Pancreas (tissue), 10 donors: ENCODE data around the gene SPATA13. TPM values are rescaled to one million over a fixed set of nuclear protein-coding genes. Genes with fewer than 3 reads are reported as not detected.
A peak's percentile ranks its signal among the peaks of the same experiment; 100 is the strongest.
"Not testable (repeated sequence)": the region's sequence is repeated elsewhere in the genome, so short reads cannot be mapped to it uniquely, and the experiment has no call there.

Experiments
- ATAC-seq, 4 donors: fragments of 200-7000 bp; cut with Tn5 transposase; one replicate each; pipeline versions ENCODE4 v1.8.0 to v1.9.1; 2020; ENCODE audit warnings: mild to moderate bottlenecking in 4 of 4, moderate library complexity in 4 of 4
- DNase-seq, 6 donors: peaks; one replicate each; pipeline ENCODE4 v3.0.0-alpha.2; 2020
- FAIRE-seq: peaks from 2 replicates; lab custom pipeline; 2012; peaks lifted over from hg19 to GRCh38; lab: Jason Lieb, UNC
- H3K27ac ChIP-seq, 4 donors: fragments of 200-600 bp; sonication (generic); 1 replicate in 3 of 4; 2 replicates in 1 of 4; pipeline versions ENCODE4 v1.5.0 to v1.8.0; 2020
- H3K27me3 ChIP-seq, 4 donors: fragments of 200-600 bp; one replicate each; pipeline ENCODE4 v1.8.0; 2021
- H3K36me3 ChIP-seq, 3 donors: fragments of 200-600 bp; sonication (generic) in 1 of 3; one replicate each; pipeline versions ENCODE4 v1.5.0 to v1.8.0; 2020 to 2021
- H3K4me1 ChIP-seq, 3 donors: fragments of 200-600 bp; one replicate each; pipeline ENCODE4 v1.8.0; 2021
- H3K4me3 ChIP-seq, 4 donors: fragments of 200-600 bp; sonication (generic) in 2 of 4; one replicate each; pipeline versions ENCODE4 v1.5.0 to v1.8.0; 2020 to 2021
- H3K9me3 ChIP-seq, 4 donors: fragments of 200-600 bp; one replicate each; pipeline ENCODE4 v1.8.0; 2021
- WGBS, 2 donors: extraction: QIAGEN DNeasy Blood & Tissue Kit; methylation state at CpG; one replicate each; pipeline ENCODE4 v1.1.7; 2013; 5-methylcytosine and 5-hydroxymethylcytosine counted together
- intact Hi-C, 3 donors: fragments of 100-400 bp; cut with DNase I; formaldehyde crosslinking; loops; one replicate each; pipeline versions ENCODE4 v1.11.1 to v1.14.2; 2022
- polyA plus RNA-seq, 2 donors: library from polyadenylated mRNA; stranded (reverse); fragments of 200-250 nt; gene quantifications; one replicate each; pipeline ENCODE4 v1.2.3, GENCODE V29; 2013
- total RNA-seq, 6 donors: library from RNA; stranded (reverse); fragmentation: NEBNext Ultra II Directional in 4 of 6; extraction: Animal tissue kit (Norgen Biotek cat#: 25700) in 4 of 6; gene quantifications; one replicate each; pipeline versions ENCODE4 v1.2.1 to v1.2.4, GENCODE V29; 2021 to 2023
- TF ChIP-seq, protein P1 (sequence below), 4 donors: fragments of 200-600 bp; sonication (generic) in 3 of 4; IDR thresholded peaks; one replicate each; pipeline versions ENCODE4 v1.5.0 to v1.8.0; 2021; ENCODE audit warnings: antibody characterized with exemption in 4 of 4
- donor health status: healthy with polysubstance abuse.
- donor health status: DM: no; HTN: no; CAD: no; lungs with moderate emphysema.
- donor health status: DM: no; HTN: no; CAD: no.
- donor health status: control.
- donor health status: control.
- donor health status: Bipolar disorder and iron deficiency.
- donor health status: DM: yes; HTN: yes; CAD: no.
- donor health status: DM: no; HTN: no; CAD: no.
- donor health status: DM: no; HTN: no; CAD: no.
- donor health status: DM: yes; HTN: yes; CAD: no.

The SPATA13 gene
- total and polyA plus RNA-seq, 8 donors, result 38.1 to 71.2 (median 53.9) TPM

- Histone ChIP-seq H3K36me3 (no peaks in the 10 kb centered on the region), H3K27me3 (no peaks in the 10 kb centered on the region), H3K9me3 (no peaks in the 10 kb centered on the region), H3K4me3 (no peak overlapping the region), H3K27ac (peak overlapping the region in 2 of 4 donors; percentile 0 to 38), H3K4me1 (peaks cover 5 to 11% (median 10%) of the 10 kb centered on the region in 3 donors)
- 33 to 38% methylated on average over 11 of the region's 11 CpGs for WGBS, 2 donors
- DNase-seq (no peak), FAIRE-seq (no peak), ATAC-seq (peak in 3 of 4 donors; percentile 53 to 72 (median 62))
- intact Hi-C loops, result no loop called here
- TF ChIP-seq, protein P1, sequence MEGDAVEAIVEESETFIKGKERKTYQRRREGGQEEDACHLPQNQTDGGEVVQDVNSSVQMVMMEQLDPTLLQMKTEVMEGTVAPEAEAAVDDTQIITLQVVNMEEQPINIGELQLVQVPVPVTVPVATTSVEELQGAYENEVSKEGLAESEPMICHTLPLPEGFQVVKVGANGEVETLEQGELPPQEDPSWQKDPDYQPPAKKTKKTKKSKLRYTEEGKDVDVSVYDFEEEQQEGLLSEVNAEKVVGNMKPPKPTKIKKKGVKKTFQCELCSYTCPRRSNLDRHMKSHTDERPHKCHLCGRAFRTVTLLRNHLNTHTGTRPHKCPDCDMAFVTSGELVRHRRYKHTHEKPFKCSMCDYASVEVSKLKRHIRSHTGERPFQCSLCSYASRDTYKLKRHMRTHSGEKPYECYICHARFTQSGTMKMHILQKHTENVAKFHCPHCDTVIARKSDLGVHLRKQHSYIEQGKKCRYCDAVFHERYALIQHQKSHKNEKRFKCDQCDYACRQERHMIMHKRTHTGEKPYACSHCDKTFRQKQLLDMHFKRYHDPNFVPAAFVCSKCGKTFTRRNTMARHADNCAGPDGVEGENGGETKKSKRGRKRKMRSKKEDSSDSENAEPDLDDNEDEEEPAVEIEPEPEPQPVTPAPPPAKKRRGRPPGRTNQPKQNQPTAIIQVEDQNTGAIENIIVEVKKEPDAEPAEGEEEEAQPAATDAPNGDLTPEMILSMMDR (IDR thresholded peaks at IDR 0.05), result no peak
These were observed 40.7 kb upstream of the SPATA13 start for GRCh38 chr13:24119626-24120508.

GRCh38 chr13:24122045-24122444, 38.5 kb upstream of the SPATA13 start:
- peaks cover 5 to 11% (median 10%) of the 10 kb centered on the region in 3 donors for H3K4me1 ChIP-seq
- ATAC-seq, FAIRE-seq, H3K4me3 ChIP-seq, H3K27me3 ChIP-seq, H3K27ac ChIP-seq, intact Hi-C loops, H3K9me3 ChIP-seq, DNase-seq, H3K36me3 ChIP-seq: not testable (repeated sequence)
- WGBS, 2 donors, result 86 to 87% methylated on average over 4 of the region's 4 CpGs

DNA sequence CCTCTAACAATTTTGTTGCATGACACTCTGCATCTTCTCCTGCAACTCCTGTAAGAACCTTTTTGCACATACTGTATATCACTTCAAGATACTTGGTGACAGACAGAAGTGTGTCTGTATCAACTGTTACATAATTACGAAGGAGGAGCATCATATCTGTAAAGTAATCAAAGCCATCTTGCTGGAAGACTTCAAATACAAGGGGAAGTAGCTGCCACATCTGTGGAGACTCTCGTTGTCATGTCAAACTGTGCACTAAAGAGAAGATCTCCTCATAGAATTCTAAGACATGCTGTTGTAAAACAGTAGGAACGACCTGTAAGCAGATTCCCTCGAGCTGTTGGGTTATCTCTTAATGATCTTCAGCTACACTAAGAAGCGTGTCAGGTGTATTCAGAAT, 38.0 kb upstream of the SPATA13 start:
- WGBS, 2 donors, result 82 to 90% methylated on average over 5 of the region's 5 CpGs
- ATAC-seq (no peak), FAIRE-seq (no peak), DNase-seq (no peak)
- Histone ChIP-seq H3K27ac (no peak overlapping the region), H3K36me3 (no peaks in the 10 kb centered on the region), H3K27me3 (no peaks in the 10 kb centered on the region), H3K4me3 (no peak overlapping the region), H3K9me3 (no peaks in the 10 kb centered on the region), H3K4me1 (peaks cover 5 to 11% (median 10%) of the 10 kb centered on the region in 3 donors)
- TF ChIP-seq, protein P1 (IDR thresholded peaks at IDR 0.05), result no peak
- intact Hi-C loops, result no loop called here

GRCh38 chr13:24123761-24124160, 36.8 kb upstream of the SPATA13 start:
- no peak for ATAC-seq
- 85 to 96% methylated on average over 2 of the region's 2 CpGs for WGBS, 2 donors
- Histone ChIP-seq H3K36me3 (no peaks in the 10 kb centered on the region), H3K4me3 (no peak overlapping the region), H3K27ac (no peak overlapping the region), H3K9me3 (no peaks in the 10 kb centered on the region), H3K27me3 (no peaks in the 10 kb centered on the region), H3K4me1 (peaks cover 5 to 11% (median 10%) of the 10 kb centered on the region in 3 donors)
- no peak for DNase-seq
- intact Hi-C loops, result no loop called here
- no peak for FAIRE-seq
- TF ChIP-seq, protein P1 (IDR thresholded peaks at IDR 0.05), result no peak

- Histone ChIP-seq H3K27ac (no peak overlapping the region), H3K36me3 (no peaks in the 10 kb centered on the region), H3K4me1 (peaks cover under 1 to 7% (median 6%) of the 10 kb centered on the region in 3 donors), H3K9me3 (no peaks in the 10 kb centered on the region), H3K27me3 (no peaks in the 10 kb centered on the region), H3K4me3 (no peak overlapping the region)
- no peak for ATAC-seq
- 83 to 90% methylated on average over 9 of the region's 9 CpGs for WGBS, 2 donors
- intact Hi-C loops, result no loop called here
- no peak for FAIRE-seq
- no peak for DNase-seq
- TF ChIP-seq, protein P1 (IDR thresholded peaks at IDR 0.05), result no peak
These were observed 35.6 kb upstream of the SPATA13 start for GRCh38 chr13:24124789-24125476.
